ENCODE results near the gene SAMD1. TPM values are rescaled to one million over a fixed set of nuclear protein-coding genes. Genes with fewer than 3 reads are reported as not detected.

The SAMD1 gene
- total RNA-seq, 1 donor from 2014 or later = 12.5 TPM

GRCh38 chr19:14091081-14091812, 696 bp upstream of the SAMD1 start:
- peak overlapping the region; percentile 93 for H3K27ac ChIP-seq (ENCODE audit: low read depth, low read length)
- H3K27me3 ChIP-seq (ENCODE audit: control insufficient read depth in 3 of 3, insufficient read depth in 3 of 3, low read length in 3 of 3) = no peaks in the 10 kb centered on the region
- H3K9me3 ChIP-seq (ENCODE audit: control insufficient read depth in 3 of 3, low read length in 3 of 3) = peaks cover 0 to 8% (median 4%) of the 10 kb centered on the region in 3 donors
- peak overlapping the region; percentile 69 to 89 (median 87) for H3K9ac ChIP-seq (ENCODE audit: low read depth in 1 of 3, low read length in 3 of 3)
- peak overlapping the region; percentile 83 to 87 (median 86) for H3K4me3 ChIP-seq (ENCODE audit: low read length in 3 of 3)
- peaks cover 12 to 27% (median 14%) of the 10 kb centered on the region in 3 donors for H3K36me3 ChIP-seq (ENCODE audit: control insufficient read depth in 3 of 3, insufficient read depth in 3 of 3, low read length in 3 of 3)
- peaks cover 3 to 8% (median 7%) of the 10 kb centered on the region in 3 donors for H3K4me1 ChIP-seq (ENCODE audit: control insufficient read depth in 3 of 3, insufficient read depth in 3 of 3, low read length in 3 of 3)

GRCh38 chr19:14089662-14090508, 666 bp downstream of the SAMD1 start:
- Histone ChIP-seq H3K36me3 (ENCODE audit: control insufficient read depth in 3 of 3, insufficient read depth in 3 of 3, low read length in 3 of 3) (peaks cover 12 to 27% (median 14%) of the 10 kb centered on the region in 3 donors), H3K9ac (ENCODE audit: low read depth in 1 of 3, low read length in 3 of 3) (peak overlapping the region in 2 of 3 donors; percentile 14 to 69), H3K27me3 (ENCODE audit: control insufficient read depth in 3 of 3, insufficient read depth in 3 of 3, low read length in 3 of 3) (no peaks in the 10 kb centered on the region), H3K27ac (ENCODE audit: low read depth, low read length) (peak overlapping the region; percentile 19), H3K9me3 (ENCODE audit: control insufficient read depth in 3 of 3, low read length in 3 of 3) (peaks cover 0 to 8% (median 4%) of the 10 kb centered on the region in 3 donors), H3K4me3 (ENCODE audit: low read length in 3 of 3) (peak overlapping the region in 2 of 3 donors; percentile 68), H3K4me1 (ENCODE audit: control insufficient read depth in 3 of 3, insufficient read depth in 3 of 3, low read length in 3 of 3) (peaks cover 3 to 8% (median 7%) of the 10 kb centered on the region in 3 donors)

- H3K9me3 ChIP-seq (ENCODE audit: control insufficient read depth in 3 of 3, low read length in 3 of 3) = peaks cover 0 to 8% (median 4%) of the 10 kb centered on the region in 3 donors
- peak overlapping the region in 2 of 3 donors; percentile 52 to 57 for H3K4me3 ChIP-seq (ENCODE audit: low read length in 3 of 3)
- peak overlapping the region; percentile 19 for H3K27ac ChIP-seq (ENCODE audit: low read depth, low read length)
- peak overlapping the region in 2 of 3 donors; percentile 14 to 69 for H3K9ac ChIP-seq (ENCODE audit: low read depth in 1 of 3, low read length in 3 of 3)
- H3K36me3 ChIP-seq (ENCODE audit: control insufficient read depth in 3 of 3, insufficient read depth in 3 of 3, low read length in 3 of 3) = peaks cover 10 to 23% (median 12%) of the 10 kb centered on the region in 3 donors
- peaks cover 3 to 8% (median 7%) of the 10 kb centered on the region in 3 donors for H3K4me1 ChIP-seq (ENCODE audit: control insufficient read depth in 3 of 3, insufficient read depth in 3 of 3, low read length in 3 of 3)
- no peaks in the 10 kb centered on the region for H3K27me3 ChIP-seq (ENCODE audit: control insufficient read depth in 3 of 3, insufficient read depth in 3 of 3, low read length in 3 of 3)
Observed at GRCh38 chr19:14089412-14089661, 1.2 kb downstream of the SAMD1 start.

- peaks cover 0 to 8% (median 4%) of the 10 kb centered on the region in 3 donors for H3K9me3 ChIP-seq (ENCODE audit: control insufficient read depth in 3 of 3, low read length in 3 of 3)
- peak overlapping the region; percentile 19 for H3K27ac ChIP-seq (ENCODE audit: low read depth, low read length)
- peaks cover 3 to 8% (median 7%) of the 10 kb centered on the region in 3 donors for H3K4me1 ChIP-seq (ENCODE audit: control insufficient read depth in 3 of 3, insufficient read depth in 3 of 3, low read length in 3 of 3)
- no peaks in the 10 kb centered on the region for H3K27me3 ChIP-seq (ENCODE audit: control insufficient read depth in 3 of 3, insufficient read depth in 3 of 3, low read length in 3 of 3)
- H3K4me3 ChIP-seq (ENCODE audit: low read length in 3 of 3) = peak overlapping the region in 1 of 3 donors; percentile 52
- peak overlapping the region in 1 of 3 donors; percentile 69 for H3K9ac ChIP-seq (ENCODE audit: low read depth in 1 of 3, low read length in 3 of 3)
- peaks cover 10 to 22% (median 12%) of the 10 kb centered on the region in 3 donors for H3K36me3 ChIP-seq (ENCODE audit: control insufficient read depth in 3 of 3, insufficient read depth in 3 of 3, low read length in 3 of 3)
Observed at GRCh38 chr19:14088634-14089411, 1.7 kb downstream of the SAMD1 start.

GRCh38 chr19:14086098-14086497, 4.5 kb downstream of the SAMD1 start:
- Histone ChIP-seq H3K36me3 (ENCODE audit: control insufficient read depth in 3 of 3, insufficient read depth in 3 of 3, low read length in 3 of 3) (peaks cover 8 to 16% (median 10%) of the 10 kb centered on the region in 3 donors), H3K9me3 (ENCODE audit: control insufficient read depth in 3 of 3, low read length in 3 of 3) (no peaks in the 10 kb centered on the region), H3K4me1 (ENCODE audit: control insufficient read depth in 3 of 3, insufficient read depth in 3 of 3, low read length in 3 of 3) (peaks cover 9 to 17% (median 11%) of the 10 kb centered on the region in 3 donors), H3K9ac (ENCODE audit: low read depth in 1 of 3, low read length in 3 of 3) (no peak overlapping the region), H3K27me3 (ENCODE audit: control insufficient read depth in 3 of 3, insufficient read depth in 3 of 3, low read length in 3 of 3) (no peaks in the 10 kb centered on the region), H3K27ac (ENCODE audit: low read depth, low read length) (no peak overlapping the region), H3K4me3 (ENCODE audit: low read length in 3 of 3) (no peak overlapping the region)

- Histone ChIP-seq H3K36me3 (ENCODE audit: control insufficient read depth in 3 of 3, insufficient read depth in 3 of 3, low read length in 3 of 3) (peaks cover 8 to 16% (median 10%) of the 10 kb centered on the region in 3 donors), H3K9ac (ENCODE audit: low read depth in 1 of 3, low read length in 3 of 3) (no peak within 1 kb of the TSS), H3K4me1 (ENCODE audit: control insufficient read depth in 3 of 3, insufficient read depth in 3 of 3, low read length in 3 of 3) (peaks cover 11 to 22% (median 13%) of the 10 kb centered on the region in 3 donors), H3K27me3 (ENCODE audit: control insufficient read depth in 3 of 3, insufficient read depth in 3 of 3, low read length in 3 of 3) (no peaks in the 10 kb centered on the region), H3K27ac (ENCODE audit: low read depth, low read length) (no peak within 1 kb of the TSS), H3K4me3 (ENCODE audit: low read length in 3 of 3) (no peak within 1 kb of the TSS), H3K9me3 (ENCODE audit: control insufficient read depth in 3 of 3, low read length in 3 of 3) (no peaks in the 10 kb centered on the region)
Observed at GRCh38 chr19:14085309-14085995, 5.1 kb downstream of the SAMD1 start, which contains the start of gene C19orf67. Gene C19orf67 (minus strand): TSS chr19:14085783. CDS start chr19:14085627, 156 bp downstream.

- H3K9me3 ChIP-seq (ENCODE audit: control insufficient read depth in 3 of 3, low read length in 3 of 3) = no peaks in the 10 kb centered on the region
- peaks cover 0 to 3% (median 0%) of the 10 kb centered on the region in 3 donors for H3K36me3 ChIP-seq (ENCODE audit: control insufficient read depth in 3 of 3, insufficient read depth in 3 of 3, low read length in 3 of 3)
- peak overlapping the region; percentile 90 to 97 (median 91) for H3K9ac ChIP-seq (ENCODE audit: low read depth in 1 of 3, low read length in 3 of 3)
- peaks cover 13 to 21% (median 13%) of the 10 kb centered on the region in 3 donors for H3K4me1 ChIP-seq (ENCODE audit: control insufficient read depth in 3 of 3, insufficient read depth in 3 of 3, low read length in 3 of 3)
- peak overlapping the region in 1 of 3 donors; percentile 94 for H3K4me3 ChIP-seq (ENCODE audit: low read length in 3 of 3)
- no peaks in the 10 kb centered on the region for H3K27me3 ChIP-seq (ENCODE audit: control insufficient read depth in 3 of 3, insufficient read depth in 3 of 3, low read length in 3 of 3)
- H3K27ac ChIP-seq (ENCODE audit: low read depth, low read length) = no peak overlapping the region
Observed at GRCh38 chr19:14082675-14082960, 7.9 kb downstream of the SAMD1 start.

- Histone ChIP-seq H3K36me3 (ENCODE audit: control insufficient read depth in 3 of 3, insufficient read depth in 3 of 3, low read length in 3 of 3) (peaks cover 0 to 3% (median 0%) of the 10 kb centered on the region in 3 donors), H3K27me3 (ENCODE audit: control insufficient read depth in 3 of 3, insufficient read depth in 3 of 3, low read length in 3 of 3) (no peaks in the 10 kb centered on the region), H3K27ac (ENCODE audit: low read depth, low read length) (peak overlapping the region; percentile 93), H3K9ac (ENCODE audit: low read depth in 1 of 3, low read length in 3 of 3) (peak overlapping the region; percentile 90 to 97 (median 91)), H3K4me1 (ENCODE audit: control insufficient read depth in 3 of 3, insufficient read depth in 3 of 3, low read length in 3 of 3) (peaks cover 13 to 21% (median 13%) of the 10 kb centered on the region in 3 donors), H3K4me3 (ENCODE audit: low read length in 3 of 3) (peak overlapping the region; percentile 91 to 94 (median 94)), H3K9me3 (ENCODE audit: control insufficient read depth in 3 of 3, low read length in 3 of 3) (no peaks in the 10 kb centered on the region)
Observed at GRCh38 chr19:14081797-14082674, 8.5 kb downstream of the SAMD1 start.

Data from skeletal muscle tissue (tissue), 4 donors.